ENCODE measurements around the gene RAD51AP2. TPM values are rescaled to one million over a fixed set of nuclear protein-coding genes. Genes with fewer than 3 reads are reported as not detected.
"Not testable (repeated sequence)": the region's sequence is repeated elsewhere in the genome, so short reads cannot be mapped to it uniquely, and the experiment has no call there.

Gene RAD51AP2
- not detected in 2 replicates for total RNA-seq

GRCh38 chr2:17518212-17519154 lies at the start of gene RAD51AP2:
Gene RAD51AP2 (minus strand): TSS chr2:17518440. CDS start chr2:17518415, 25 bp downstream.
- Histone ChIP-seq H2AFZ (ENCODE audit: low read length) (peak within 1 kb of the TSS; percentile 97), H3K36me3 (ENCODE audit: insufficient read depth, low read length) (no peaks in the 10 kb centered on the region), H3K9me3 (ENCODE audit: low read depth, low read length) (no peaks in the 10 kb centered on the region), H3K27me3 (ENCODE audit: insufficient read depth, low read length) (peaks cover 9% of the 10 kb centered on the region), H3K27ac (ENCODE audit: low read depth, low read length) (no peak within 1 kb of the TSS), H4K20me1 (ENCODE audit: insufficient read depth, low read length) (no peaks in the 10 kb centered on the region), H3K4me3 (ENCODE audit: insufficient read depth, low read length) (peak within 1 kb of the TSS; percentile 75), H3K4me2 (ENCODE audit: insufficient read depth, low read length) (peak within 1 kb of the TSS; percentile 95), H3K4me1 (ENCODE audit: insufficient read depth, low read length) (peaks cover 6% of the 10 kb centered on the region), H3K79me2 (ENCODE audit: insufficient read depth, low read length) (no peaks in the 10 kb centered on the region)
- DNase-seq (ENCODE audit: insufficient read length, low spot score, missing footprints) = peak; percentile 80
- TF ChIP-seq CTCF (IDR thresholded peaks at IDR 0.05; ENCODE audit: extremely low read depth, low read depth, low read length) = no peak

GRCh38 chr2:17565726-17566125 lies 47.5 kb upstream of the RAD51AP2 start:
- DNase-seq (ENCODE audit: insufficient read length, low spot score, missing footprints); H3K27me3 ChIP-seq (ENCODE audit: insufficient read depth, low read length); H3K4me2 ChIP-seq (ENCODE audit: insufficient read depth, low read length); H3K4me1 ChIP-seq (ENCODE audit: insufficient read depth, low read length); H3K27ac ChIP-seq (ENCODE audit: low read depth, low read length); H3K4me3 ChIP-seq (ENCODE audit: insufficient read depth, low read length); H4K20me1 ChIP-seq (ENCODE audit: insufficient read depth, low read length); H3K36me3 ChIP-seq (ENCODE audit: insufficient read depth, low read length); H2AFZ ChIP-seq (ENCODE audit: low read length); H3K9me3 ChIP-seq (ENCODE audit: low read depth, low read length); H3K79me2 ChIP-seq (ENCODE audit: insufficient read depth, low read length): not testable (repeated sequence)

- Histone ChIP-seq H3K9me3 (ENCODE audit: low read depth, low read length) (no peaks in the 10 kb centered on the region), H3K4me1 (ENCODE audit: insufficient read depth, low read length) (no peaks in the 10 kb centered on the region), H4K20me1 (ENCODE audit: insufficient read depth, low read length) (no peaks in the 10 kb centered on the region), H3K27ac (ENCODE audit: low read depth, low read length) (no peak overlapping the region), H3K4me3 (ENCODE audit: insufficient read depth, low read length) (no peak overlapping the region), H2AFZ (ENCODE audit: low read length) (no peak overlapping the region), H3K4me2 (ENCODE audit: insufficient read depth, low read length) (no peak overlapping the region), H3K36me3 (ENCODE audit: insufficient read depth, low read length) (no peaks in the 10 kb centered on the region), H3K79me2 (ENCODE audit: insufficient read depth, low read length) (no peaks in the 10 kb centered on the region), H3K27me3 (ENCODE audit: insufficient read depth, low read length) (peaks cover 2% of the 10 kb centered on the region)
- no peak for DNase-seq (ENCODE audit: insufficient read length, low spot score, missing footprints)
- no peak for TF ChIP-seq CTCF (IDR thresholded peaks at IDR 0.05; ENCODE audit: extremely low read depth, low read depth, low read length)
Observed at GRCh38 chr2:17558878-17559277, 40.6 kb upstream of the RAD51AP2 start.

- Histone ChIP-seq H4K20me1 (ENCODE audit: insufficient read depth, low read length) (no peaks in the 10 kb centered on the region), H3K36me3 (ENCODE audit: insufficient read depth, low read length) (no peaks in the 10 kb centered on the region), H3K9me3 (ENCODE audit: low read depth, low read length) (no peaks in the 10 kb centered on the region), H3K4me1 (ENCODE audit: insufficient read depth, low read length) (no peaks in the 10 kb centered on the region), H3K27me3 (ENCODE audit: insufficient read depth, low read length) (peaks cover 2% of the 10 kb centered on the region), H3K27ac (ENCODE audit: low read depth, low read length) (no peak overlapping the region), H2AFZ (ENCODE audit: low read length) (no peak overlapping the region), H3K4me2 (ENCODE audit: insufficient read depth, low read length) (no peak overlapping the region), H3K4me3 (ENCODE audit: insufficient read depth, low read length) (no peak overlapping the region), H3K79me2 (ENCODE audit: insufficient read depth, low read length) (no peaks in the 10 kb centered on the region)
- no peak for DNase-seq (ENCODE audit: insufficient read length, low spot score, missing footprints)
- no peak for TF ChIP-seq CTCF (IDR thresholded peaks at IDR 0.05; ENCODE audit: extremely low read depth, low read depth, low read length)
Observed at GRCh38 chr2:17558053-17558452, 39.8 kb upstream of the RAD51AP2 start.

Measured in osteoblast (primary cell).